H1 (cell line): ENCODE measurements around the gene UCHL1.

Experiments
- ATF3 ChIP-seq: IDR thresholded peaks from 2 replicates; pipeline ENCODE4 v1.6.1; 2011; ENCODE audit warnings: low read depth, mild to moderate bottlenecking, low read length; ENCODE audit not compliant: insufficient read depth
- BCL11A ChIP-seq, 2 experiments: IDR thresholded peaks; one replicate each; pipeline ENCODE4 v1.6.1; 2011; ENCODE audit warnings: low read depth in 2 of 2, low read length in 2 of 2, mild to moderate bottlenecking in 2 of 2
- CREB1 ChIP-seq: IDR thresholded peaks from 2 replicates; pipeline ENCODE4 v1.6.1; 2012; ENCODE audit warnings: inconsistent platforms
- CTCF ChIP-seq, 3 experiments: IDR thresholded peaks; 1 replicate in 2 of 3; 2 replicates in 1 of 3; pipeline versions ENCODE4 v1.5.1 to v1.6.1; 2011; ENCODE audit warnings: low read length in 3 of 3, mild to moderate bottlenecking in 3 of 3, inconsistent platforms in 2 of 3, low read depth in 1 of 3, moderate library complexity in 1 of 3; ENCODE audit not compliant: insufficient read depth in 1 of 3; ENCODE audit errors: control extremely low read depth in 1 of 3
- MAX ChIP-seq: IDR thresholded peaks from 2 replicates; pipeline ENCODE4 v1.6.1; 2012; ENCODE audit warnings: inconsistent platforms
- TEAD4 ChIP-seq: IDR thresholded peaks from 2 replicates; pipeline ENCODE4 v1.6.1; 2012; ENCODE audit warnings: low read depth, low read length, inconsistent platforms, mixed read lengths

DNA sequence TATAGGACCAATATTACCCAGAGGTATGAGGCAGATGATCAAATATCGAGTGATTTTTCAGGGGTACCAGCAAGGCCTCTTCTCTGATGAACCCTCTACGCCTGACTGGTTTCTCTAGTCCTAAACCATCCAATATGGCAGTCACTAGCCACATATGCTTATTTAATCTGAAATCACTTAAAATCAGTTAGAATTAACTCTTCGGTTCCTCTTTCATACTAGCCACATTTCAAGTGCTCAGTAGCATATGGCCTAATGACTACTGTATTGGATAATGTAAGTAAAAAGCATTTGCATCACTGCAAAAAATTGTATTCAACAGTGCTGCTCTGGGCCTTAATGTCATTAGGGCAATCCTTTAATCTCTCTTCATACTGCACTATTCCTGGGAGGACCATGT is 38.0 kb upstream of the UCHL1 start:
- TF ChIP-seq CTCF (IDR thresholded peaks at IDR 0.05; ENCODE audit: control extremely low read depth in 1 of 3, insufficient read depth in 1 of 3, low read depth in 1 of 3, low read length in 3 of 3): no peak
- no peak for TF ChIP-seq MAX
- TF ChIP-seq ATF3: no peak
- no peak for TF ChIP-seq BCL11A (IDR thresholded peaks at IDR 0.05; ENCODE audit: low read depth in 2 of 2, low read length in 2 of 2)
- no peak for TF ChIP-seq CREB1
- TF ChIP-seq TEAD4: no peak
